ENCODE results near the gene CRB2. TPM values are rescaled to one million over a fixed set of nuclear protein-coding genes. Genes with fewer than 3 reads are reported as not detected.

CRB2 gene
- total and polyA plus RNA-seq, 2 of the 13 experiments (the other 11 are each of a cell fraction or from before 2014, with no cell fraction given): 0.01 to 0.29 TPM

DNA sequence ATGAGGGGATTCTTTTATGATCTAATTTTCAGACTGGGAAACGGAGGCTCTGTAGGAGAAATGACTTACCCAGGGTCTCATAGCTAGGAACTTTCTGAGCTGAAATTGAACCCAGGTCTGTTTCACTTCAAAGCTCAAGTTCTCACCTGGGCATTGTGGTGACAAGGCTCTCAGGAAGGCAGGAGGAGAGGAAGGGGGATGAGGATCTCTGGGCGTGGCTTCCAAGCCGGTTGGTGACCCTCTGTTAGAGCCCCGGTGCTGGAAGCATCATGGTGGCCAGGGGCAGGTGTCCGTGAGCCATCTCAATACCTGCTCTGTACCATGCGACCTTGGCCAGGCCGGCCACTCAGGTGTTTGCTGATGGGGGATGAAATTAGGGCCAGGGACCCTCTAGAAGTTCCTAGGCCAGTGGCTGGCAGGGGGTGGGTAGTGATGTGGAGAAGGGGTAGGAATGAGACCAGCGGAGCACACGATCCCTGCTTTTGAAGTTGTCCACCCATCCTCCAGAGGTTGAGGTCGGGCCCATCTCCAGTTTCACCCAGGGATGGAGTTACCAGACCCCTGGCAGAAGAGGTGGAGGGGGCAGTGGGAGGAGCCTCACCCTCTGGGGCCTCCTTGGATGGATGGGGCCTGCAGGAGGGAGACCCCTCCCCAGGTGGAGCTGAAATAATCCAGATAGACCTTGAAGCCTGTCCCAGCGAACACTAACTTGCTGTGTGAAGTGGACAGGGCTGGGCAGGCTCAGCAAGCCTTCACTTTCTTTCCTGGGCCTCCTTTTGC, 5.9 kb downstream of the CRB2 start:
- H3K4me2 ChIP-seq (ENCODE audit: low read depth, low read length): no peak overlapping the region
- H3K27me3 ChIP-seq (ENCODE audit: control insufficient read depth in 1 of 2, insufficient read depth in 2 of 2, low read length in 2 of 2): peaks cover 4 to 21% of the 10 kb centered on the region in 2 experiments; a peak in 4 of 5 replicates
- no TSS peak for BruUV-seq (replicated peaks)
- TF ChIP-seq NFE2L1 (CRISPR knock-in tag; IDR thresholded peaks at IDR 0.05; ENCODE audit: borderline replicate concordance): no peak
- no peak for TF ChIP-seq ZNF143 (CRISPR knock-in tag; IDR thresholded peaks at IDR 0.05)
- no peak for TF ChIP-seq ZSCAN20 (CRISPR knock-in tag; IDR thresholded peaks at IDR 0.05; ENCODE audit: borderline replicate concordance)
- TF ChIP-seq KMT2B (CRISPR knock-in tag; IDR thresholded peaks at IDR 0.05): no peak
- no peak for TF ChIP-seq CENPX (CRISPR knock-in tag; IDR thresholded peaks at IDR 0.05)
- TF ChIP-seq ZNF766 (CRISPR knock-in tag; IDR thresholded peaks at IDR 0.05; ENCODE audit: borderline replicate concordance): no peak
- TF ChIP-seq ZNF512 (CRISPR knock-in tag; IDR thresholded peaks at IDR 0.05): no peak
- no peak overlapping the region for H2AFZ ChIP-seq (ENCODE audit: low read length)
- no peaks in the 10 kb centered on the region for H3K9me3 ChIP-seq (ENCODE audit: low read length)
- WGBS (ENCODE audit: low lambda C conversion rate): 0% methylated on average over 4 of the region's 11 CpGs
- no peaks in the 10 kb centered on the region for H3K79me2 ChIP-seq (ENCODE audit: insufficient read depth, low read length)
- peaks cover 77% of the 10 kb centered on the region for H3K4me1 ChIP-seq (ENCODE audit: insufficient read depth, low read length)
- no peak for DNase-seq (ENCODE audit: low spot score)
- intact Hi-C loops (cut with micrococcal nuclease; ENCODE audit: unreplicated experiment): no loop called here
- CTCF ChIA-PET (ENCODE audit: low intra/inter-chr PET ratio, low total read pairs): no interaction called here
- no peak for ATAC-seq
- no peaks in the 10 kb centered on the region for H4K20me1 ChIP-seq (ENCODE audit: insufficient read depth, low read length)
- H3K4me3 ChIP-seq (replicated peaks in 1 of 3; ENCODE audit: insufficient read depth in 1 of 3, low read depth in 2 of 3, low read length in 3 of 3): no peak overlapping the region
- no peaks in the 10 kb centered on the region for H3K36me3 ChIP-seq (replicated peaks in 1 of 2; ENCODE audit: control insufficient read depth in 1 of 2, insufficient read depth in 2 of 2, low read length in 2 of 2)
- H3K9ac ChIP-seq (ENCODE audit: insufficient read depth, low read depth, low read length): no peak overlapping the region
- no peak for FAIRE-seq
- POLR2A ChIA-PET: no interaction called here
- in situ Hi-C loops (cut with HindIII; ENCODE audit: extremely low pct_ligation_motif_present, low pct_unique_long_range_greater_than_20kb): no loop called here
- no peak overlapping the region for H3K27ac ChIP-seq (ENCODE audit: extremely low read length, insufficient read depth, low read length)
